Spleen (tissue), 11 donors: Measurements from ENCODE around the gene KCNB1. TPM values are rescaled to one million over a fixed set of nuclear protein-coding genes. Genes with fewer than 3 reads are reported as not detected.

Source experiments
- DNase-seq: peaks from one replicate; pipeline ENCODE4 v3.0.0-alpha.2; 2020
- H3K27ac ChIP-seq, 8 donors: fragments of 200-600 bp; sonication (generic) in 7 of 8; 1 replicate in 4 of 8; 2 replicates in 4 of 8; pipeline versions ENCODE4 v1.5.0 to v1.8.0; 2016 to 2021; ENCODE audit warnings: inconsistent platforms in 4 of 8, mild to moderate bottlenecking in 4 of 8, moderate library complexity in 1 of 8
- H3K27me3 ChIP-seq, 7 donors: fragments of 200-600 bp; sonication (generic) in 6 of 7; replicated peaks in 1 of 7; 1 replicate in 4 of 7; 2 replicates in 3 of 7; pipeline versions ENCODE4 v1.5.0 to v1.8.0; 2016 to 2021; ENCODE audit warnings: inconsistent platforms in 3 of 7, mild to moderate bottlenecking in 1 of 7
- H3K36me3 ChIP-seq, 6 donors: fragments of 200-600 bp; sonication (generic) in 5 of 6; 1 replicate in 4 of 6; 2 replicates in 2 of 6; pipeline versions ENCODE4 v1.5.0 to v1.8.0; 2016 to 2021; ENCODE audit warnings: inconsistent platforms in 2 of 6
- H3K4me1 ChIP-seq, 6 donors: fragments of 200-600 bp; sonication (generic) in 5 of 6; 1 replicate in 3 of 6; 2 replicates in 3 of 6; pipeline versions ENCODE4 v1.5.0 to v1.8.0; 2016 to 2021; ENCODE audit warnings: inconsistent platforms in 3 of 6
- H3K4me3 ChIP-seq, 8 donors: fragments of 200-600 bp; sonication (generic) in 7 of 8; 1 replicate in 4 of 8; 2 replicates in 4 of 8; pipeline versions ENCODE4 v1.5.0 to v1.8.0; 2016 to 2021; ENCODE audit warnings: inconsistent platforms in 4 of 8, mild to moderate bottlenecking in 4 of 8, moderate library complexity in 2 of 8
- H3K9me3 ChIP-seq, 8 donors: fragments of 200-600 bp; sonication (generic) in 7 of 8; 1 replicate in 4 of 8; 2 replicates in 4 of 8; pipeline versions ENCODE4 v1.5.0 to v1.8.0; 2016 to 2021; ENCODE audit warnings: inconsistent platforms in 4 of 8
- POLR2A ChIP-seq, 3 donors: fragments of 450-650 bp; IDR thresholded peaks; one replicate each; pipeline ENCODE4 v1.5.1; 2017; ENCODE audit warnings: antibody characterized with exemption in 3 of 3, mild to moderate bottlenecking in 1 of 3
- POLR2AphosphoS5 ChIP-seq, 3 donors: sonication (generic); formaldehyde crosslinking; IDR thresholded peaks; one replicate each; pipeline ENCODE4 v1.5.1; 2017; ENCODE audit warnings: antibody characterized with exemption in 3 of 3
- WGBS, 5 donors: extraction: QIAGEN DNeasy Blood & Tissue Kit in 3 of 5; methylation state at CpG; one replicate each; pipeline versions ENCODE4 v1.1.5 to v1.1.7; 2013 to 2018; 5-methylcytosine and 5-hydroxymethylcytosine counted together
- intact Hi-C: fragments of 100-400 bp; cut with DNase I; formaldehyde crosslinking; loops from one replicate; pipeline ENCODE4 v1.15.0; 2023; ENCODE audit warnings: low total_unique reads
- polyA plus RNA-seq, 3 donors: library from polyadenylated mRNA; stranded (reverse); fragments of 200-250 nt; gene quantifications; one replicate each; pipeline ENCODE4 v1.2.1, GENCODE V29; 2013
- total RNA-seq, 7 donors: library from RNA; depleted of rRNA in 3 of 7; stranded (reverse); fragments of >200 nt in 3 of 7; fragmentation: NEBNext Ultra II Directional in 4 of 7; extraction: Animal tissue kit (Norgen Biotek cat#: 25700) in 4 of 7; gene quantifications; one replicate each; pipeline versions ENCODE4 v1.1.0 to v1.2.1, GENCODE V29; 2016 to 2021
- TF ChIP-seq, protein P1 (sequence below), 11 experiments: fragments of 200-600 bp in 7 of 11; fragments of 450-650 bp in 4 of 11; sonication (generic) in 4 of 11; IDR thresholded peaks in 8 of 11; conservative IDR thresholded peaks in 3 of 11; 1 replicate in 7 of 11; 2 replicates in 4 of 11; pipeline versions ENCODE4 v1.4.0 to v1.8.0; 2016 to 2021; ENCODE audit warnings: antibody characterized with exemption in 11 of 11, inconsistent platforms in 4 of 11, mild to moderate bottlenecking in 1 of 11
- donor health status: healthy with polysubstance abuse.
- donor health status: DM: no; HTN: no; CAD: no; lungs with moderate emphysema.
- donor health status: DM: no; HTN: no; CAD: no.
- donor health status: Bipolar disorder and iron deficiency.
- donor health status: healthy.
- donor health status: DM: no; HTN: no; CAD: no.
- donor health status: DM: yes; HTN: yes; CAD: no.

The KCNB1 gene
- total and polyA plus RNA-seq, 10 donors = 0.02 to 3.2 (median 0.51) TPM

DNA sequence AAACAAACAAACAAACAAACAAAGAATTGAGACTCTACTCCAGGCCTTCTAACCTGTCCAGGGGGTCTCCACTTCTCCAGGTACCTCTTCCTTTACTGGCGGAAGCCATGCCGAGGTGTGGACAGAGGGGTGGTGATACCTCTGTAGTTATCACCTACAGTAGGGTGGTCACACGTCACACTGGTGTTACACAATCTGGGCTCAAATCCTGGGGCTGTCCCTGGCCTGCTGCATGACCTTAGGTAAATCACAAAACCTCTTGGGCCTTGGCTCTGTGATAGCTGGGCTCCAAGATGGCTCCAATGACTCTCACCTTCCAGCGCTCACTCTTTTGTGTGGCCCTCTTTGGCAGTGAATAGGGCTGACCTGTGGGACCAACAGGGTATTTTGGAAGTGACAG is 127.8 kb downstream of the KCNB1 start:
- Histone ChIP-seq H3K27me3 (peaks cover 0 to 32% (median 0%) of the 10 kb centered on the region in 7 donors), H3K4me3 (no peak overlapping the region), H3K4me1 (no peaks in the 10 kb centered on the region), H3K27ac (no peak overlapping the region), H3K36me3 (no peaks in the 10 kb centered on the region), H3K9me3 (no peaks in the 10 kb centered on the region)
- TF ChIP-seq, protein P1, sequence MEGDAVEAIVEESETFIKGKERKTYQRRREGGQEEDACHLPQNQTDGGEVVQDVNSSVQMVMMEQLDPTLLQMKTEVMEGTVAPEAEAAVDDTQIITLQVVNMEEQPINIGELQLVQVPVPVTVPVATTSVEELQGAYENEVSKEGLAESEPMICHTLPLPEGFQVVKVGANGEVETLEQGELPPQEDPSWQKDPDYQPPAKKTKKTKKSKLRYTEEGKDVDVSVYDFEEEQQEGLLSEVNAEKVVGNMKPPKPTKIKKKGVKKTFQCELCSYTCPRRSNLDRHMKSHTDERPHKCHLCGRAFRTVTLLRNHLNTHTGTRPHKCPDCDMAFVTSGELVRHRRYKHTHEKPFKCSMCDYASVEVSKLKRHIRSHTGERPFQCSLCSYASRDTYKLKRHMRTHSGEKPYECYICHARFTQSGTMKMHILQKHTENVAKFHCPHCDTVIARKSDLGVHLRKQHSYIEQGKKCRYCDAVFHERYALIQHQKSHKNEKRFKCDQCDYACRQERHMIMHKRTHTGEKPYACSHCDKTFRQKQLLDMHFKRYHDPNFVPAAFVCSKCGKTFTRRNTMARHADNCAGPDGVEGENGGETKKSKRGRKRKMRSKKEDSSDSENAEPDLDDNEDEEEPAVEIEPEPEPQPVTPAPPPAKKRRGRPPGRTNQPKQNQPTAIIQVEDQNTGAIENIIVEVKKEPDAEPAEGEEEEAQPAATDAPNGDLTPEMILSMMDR (IDR thresholded peaks at IDR 0.05 in 8 of 11, conservative IDR thresholded peaks at IDR 0.05 in 3 of 11) = no peak
- intact Hi-C loops = no loop called here
- no peak for DNase-seq
- 78 to 87% (median 80%) methylated on average over 4 of the region's 4 CpGs for WGBS, 5 donors

DNA sequence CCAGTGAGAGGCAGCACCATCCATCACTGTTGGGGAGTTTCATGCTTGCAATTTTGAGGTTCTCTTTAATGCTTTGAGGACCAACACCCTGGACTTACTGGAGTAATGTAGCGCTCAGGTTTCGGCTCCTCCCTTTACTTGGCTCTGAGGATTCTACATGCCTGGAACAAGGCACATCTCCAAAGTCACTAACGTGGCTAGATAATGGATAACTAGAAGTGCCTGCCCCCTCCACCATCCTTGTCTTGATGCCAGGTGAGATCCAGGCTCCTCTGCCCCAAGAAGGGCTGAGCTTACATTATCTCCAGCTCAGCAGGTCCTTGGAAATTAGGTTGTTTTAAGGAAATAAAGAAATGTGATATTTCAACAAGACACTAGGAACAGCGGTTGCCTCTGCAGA is 129.1 kb downstream of the KCNB1 start:
- TF ChIP-seq POLR2AphosphoS5 (IDR thresholded peaks at IDR 0.05) = no peak
- TF ChIP-seq POLR2A (IDR thresholded peaks at IDR 0.05) = no peak
- TF ChIP-seq, protein P1 (IDR thresholded peaks at IDR 0.05 in 8 of 11, conservative IDR thresholded peaks at IDR 0.05 in 3 of 11) = no peak
- intact Hi-C loops = no loop called here
- WGBS, 5 donors = 76 to 93% (median 88%) methylated on average over 4 of the region's 4 CpGs

DNA sequence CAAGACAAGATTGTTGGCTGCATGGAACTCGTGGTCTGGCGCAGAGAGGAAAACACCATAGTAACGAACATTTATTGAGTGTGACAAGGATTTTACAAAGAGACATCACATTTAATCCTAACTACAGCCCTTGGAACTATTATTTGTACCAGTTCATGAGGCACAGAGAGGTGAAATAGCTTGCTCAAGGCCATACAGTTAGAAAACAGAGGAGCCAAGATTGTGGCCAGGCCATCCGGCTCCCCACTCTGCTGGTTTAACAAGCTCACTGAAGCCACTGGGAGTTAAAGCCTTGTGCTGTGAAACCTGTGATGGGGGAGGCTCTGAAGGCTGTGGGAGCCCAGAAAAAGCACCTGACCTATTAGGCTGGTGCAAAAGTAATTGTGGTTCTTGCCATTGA is 129.7 kb downstream of the KCNB1 start:
- peaks cover 0 to 24% (median 0%) of the 10 kb centered on the region in 7 donors for H3K27me3 ChIP-seq
- no peaks in the 10 kb centered on the region for H3K9me3 ChIP-seq
- TF ChIP-seq POLR2AphosphoS5 (IDR thresholded peaks at IDR 0.05) (no peak), POLR2A (IDR thresholded peaks at IDR 0.05) (no peak)
- TF ChIP-seq, protein P1 (IDR thresholded peaks at IDR 0.05 in 8 of 11, conservative IDR thresholded peaks at IDR 0.05 in 3 of 11) = no peak
- H3K4me1 ChIP-seq = no peaks in the 10 kb centered on the region
- intact Hi-C loops = no loop called here
- no peaks in the 10 kb centered on the region for H3K36me3 ChIP-seq
- no peak overlapping the region for H3K4me3 ChIP-seq
- no peak for DNase-seq
- WGBS, 5 donors = 76 to 93% (median 86%) methylated on average over 4 of the region's 4 CpGs
- H3K27ac ChIP-seq = no peak overlapping the region

More for the DNA sequence above, 129.1 kb downstream of the KCNB1 start:
- Histone ChIP-seq H3K9me3 (no peaks in the 10 kb centered on the region), H3K36me3 (no peaks in the 10 kb centered on the region), H3K4me3 (no peak overlapping the region), H3K27me3 (peaks cover 0 to 20% (median 0%) of the 10 kb centered on the region in 7 donors), H3K27ac (no peak overlapping the region), H3K4me1 (no peaks in the 10 kb centered on the region)
- no peak for DNase-seq

DNA sequence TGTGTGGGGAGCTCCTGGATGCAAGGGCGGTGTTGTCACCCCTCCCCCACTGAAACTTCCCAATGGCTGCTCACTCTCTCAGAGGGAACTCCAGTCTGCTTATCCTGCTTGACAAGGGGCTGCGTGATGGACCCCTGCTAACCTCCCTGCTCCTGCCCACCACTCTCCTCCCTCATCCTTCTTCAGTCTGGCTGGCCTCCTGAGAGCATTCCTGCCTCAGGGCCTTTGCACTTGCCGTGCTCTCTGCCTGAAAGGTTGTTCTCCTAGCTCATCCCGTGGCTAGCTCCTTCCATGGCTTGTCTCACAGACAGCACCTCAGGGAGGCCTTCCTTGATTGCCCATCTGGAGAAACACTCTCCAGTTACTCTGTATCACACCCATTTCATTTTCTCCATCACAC is 130.7 kb downstream of the KCNB1 start:
- 82 to 89% (median 86%) methylated on average over 4 of the region's 4 CpGs for WGBS, 5 donors
- Histone ChIP-seq H3K27me3 (peaks cover 0 to 26% (median 0%) of the 10 kb centered on the region in 7 donors), H3K4me3 (no peak overlapping the region), H3K36me3 (no peaks in the 10 kb centered on the region), H3K27ac (no peak overlapping the region), H3K4me1 (no peaks in the 10 kb centered on the region), H3K9me3 (no peaks in the 10 kb centered on the region)
- intact Hi-C loops = no loop called here
- no peak for DNase-seq
- TF ChIP-seq POLR2A (IDR thresholded peaks at IDR 0.05) = no peak
- no peak for TF ChIP-seq POLR2AphosphoS5 (IDR thresholded peaks at IDR 0.05)
